HepG2 (cell line): ENCODE data around the gene CENPW. TPM values are rescaled to one million over a fixed set of nuclear protein-coding genes. Genes with fewer than 3 reads are reported as not detected.

Experiments
- ARNTL ChIP-seq: sonication (generic); formaldehyde crosslinking; IDR thresholded peaks from 2 replicates; pipeline ENCODE4 v1.4.0; 2020; ENCODE audit warnings: mild to moderate bottlenecking, missing genetic modification reagents
- ATF1 ChIP-seq: IDR thresholded peaks from 2 replicates; pipeline ENCODE4 v1.6.1; 2016; ENCODE audit warnings: mild to moderate bottlenecking, control low read depth
- BATF2 ChIP-seq: sonication (generic); formaldehyde crosslinking; IDR thresholded peaks from 2 replicates; pipeline ENCODE4 v1.8.0; 2022; ENCODE audit warnings: mild to moderate bottlenecking, missing genetic modification reagents, moderate library complexity
- KLF16 ChIP-seq, 2 experiments: sonication (generic) in 1 of 2; formaldehyde crosslinking in 1 of 2; IDR thresholded peaks; 2 replicates each; pipeline versions ENCODE4 v1.6.1 to v1.8.0; 2016 to 2023; ENCODE audit warnings: missing genetic modification reagents in 2 of 2, missing compliant biosample characterization in 1 of 2
- NR2F2 ChIP-seq: IDR thresholded peaks from 2 replicates; pipeline ENCODE4 v1.6.1; 2012; ENCODE audit warnings: low read depth, inconsistent platforms, borderline replicate concordance
- PRDM4 ChIP-seq: sonication (generic); formaldehyde crosslinking; IDR thresholded peaks from 2 replicates; pipeline ENCODE4 v1.9.0; 2021; ENCODE audit warnings: missing genetic modification reagents, borderline replicate concordance
- STAT6 ChIP-seq: sonication (generic); formaldehyde crosslinking; IDR thresholded peaks from 2 replicates; pipeline ENCODE4 v1.4.0; 2020; ENCODE audit warnings: missing genetic modification reagents, mild to moderate bottlenecking, borderline replicate concordance
- ZBTB1 ChIP-seq: sonication (generic); formaldehyde crosslinking; IDR thresholded peaks from 2 replicates; pipeline ENCODE4 v1.4.0; 2020; ENCODE audit warnings: missing genetic modification reagents, borderline replicate concordance
- ZBTB7A ChIP-seq: sonication (generic); formaldehyde crosslinking; IDR thresholded peaks from 2 replicates; pipeline ENCODE4 v1.8.0; 2022; ENCODE audit warnings: mild to moderate bottlenecking, missing genetic modification reagents
- ZNF331 ChIP-seq: sonication (generic); formaldehyde crosslinking; IDR thresholded peaks from 2 replicates; pipeline ENCODE4 v1.4.0; 2020; ENCODE audit warnings: missing genetic modification reagents
- ZNF407 ChIP-seq: sonication (generic); formaldehyde crosslinking; IDR thresholded peaks from one replicate; pipeline ENCODE4 v1.5.1; 2020; ENCODE audit warnings: mild to moderate bottlenecking, missing genetic modification reagents; ENCODE audit errors: not compliant biosample characterization
- ZNF616 ChIP-seq: sonication (generic); formaldehyde crosslinking; IDR thresholded peaks from 2 replicates; pipeline ENCODE4 v1.5.0; 2020; ENCODE audit warnings: low read depth, mild to moderate bottlenecking, missing genetic modification reagents
- ZNF792 ChIP-seq: IDR thresholded peaks from 2 replicates; pipeline ENCODE4 v1.6.1; 2016
- ZSCAN21 ChIP-seq: sonication (generic); formaldehyde crosslinking; IDR thresholded peaks from 2 replicates; pipeline ENCODE4 v1.8.0; 2022; ENCODE audit warnings: mild to moderate bottlenecking, missing genetic modification reagents, moderate library complexity, borderline replicate concordance
- polyA plus RNA-seq, 8 experiments: library from polyadenylated mRNA; depleted of rRNA in 3 of 8; stranded (reverse) in 7 of 8; unstranded in 1 of 8; fragments of >200 nt; fragmentation: Illumina TruSeq in 4 of 8; extraction: Trizol in 4 of 8; gene quantifications; 2 replicates each; pipeline versions ENCODE4 v1.2.1 to v1.2.3, GENCODE V29; 2011 to 2016; ENCODE audit warnings: low read depth in 4 of 8, missing spikeins in 1 of 8, mixed read lengths in 1 of 8; ENCODE audit not compliant: insufficient read depth in 1 of 8
- total RNA-seq, 5 experiments: library from RNA; depleted of rRNA; stranded (reverse); fragments of >200 nt; fragmentation: Illumina TruSeq; extraction: Trizol; gene quantifications; 2 replicates each; pipeline ENCODE4 v1.2.3, GENCODE V29; 2016; ENCODE audit warnings: low read depth in 1 of 5

The CENPW gene
- total and polyA plus RNA-seq, 2 of the 13 experiments (the other 11 are each of a cell fraction or from before 2014, with no cell fraction given) = 8.6 to 94.7 TPM

GRCh38 chr6:126339796-126340609 is at the start of gene CENPW (continued):
- TF ChIP-seq ZNF407 (CRISPR knock-in tag) (no peak), ATF1 (CRISPR knock-in tag) (peak; percentile 99), ZSCAN21 (CRISPR knock-in tag) (peak; percentile 78), NR2F2 (no peak; the same call in 1 of the 2 replicates), ZNF616 (CRISPR knock-in tag) (no peak), PRDM4 (CRISPR knock-in tag) (no peak), ZBTB1 (CRISPR knock-in tag) (no peak), ZNF331 (peak; percentile 72), KLF16 (CRISPR knock-in tag; IDR thresholded peaks at IDR 0.05) (peak; percentile 81 to 89; a peak in 3 of 4 replicates), STAT6 (CRISPR knock-in tag) (no peak), ZBTB7A (CRISPR knock-in tag) (no peak), ARNTL (peak; percentile 38; the same call in 1 of the 2 replicates), BATF2 (CRISPR knock-in tag) (peak; percentile 33; the same call in 1 of the 2 replicates), ZNF792 (CRISPR knock-in tag) (peak; percentile 78; the same call in 1 of the 2 replicates)
